ENCODE results near the gene ADA. TPM values are rescaled to one million over a fixed set of nuclear protein-coding genes. Genes with fewer than 3 reads are reported as not detected.

Gene ADA
- total RNA-seq, 1 donor: 15.9 TPM

GRCh38 chr20:44689809-44690208, 38.3 kb upstream of the ADA start:
- H2AFZ ChIP-seq (ENCODE audit: low read length): no peak overlapping the region
- no peak overlapping the region for H3K27ac ChIP-seq (ENCODE audit: low read depth, low read length)
- no peak overlapping the region for H3K4me3 ChIP-seq (ENCODE audit: insufficient read depth, low read length)
- H3K27me3 ChIP-seq (ENCODE audit: insufficient read depth, low read length): no peaks in the 10 kb centered on the region
- TF ChIP-seq CTCF (IDR thresholded peaks at IDR 0.05; ENCODE audit: extremely low read depth, low read depth, low read length): no peak
- no peaks in the 10 kb centered on the region for H3K36me3 ChIP-seq (ENCODE audit: insufficient read depth, low read length)
- no peak for DNase-seq (ENCODE audit: insufficient read length, low spot score, missing footprints)
- H3K4me1 ChIP-seq (ENCODE audit: insufficient read depth, low read length): peaks cover 26% of the 10 kb centered on the region
- H3K9me3 ChIP-seq (ENCODE audit: low read depth, low read length): no peaks in the 10 kb centered on the region
- no peak overlapping the region for H3K4me2 ChIP-seq (ENCODE audit: insufficient read depth, low read length)
- no peaks in the 10 kb centered on the region for H4K20me1 ChIP-seq (ENCODE audit: insufficient read depth, low read length)
- H3K79me2 ChIP-seq (ENCODE audit: insufficient read depth, low read length): no peaks in the 10 kb centered on the region

- Histone ChIP-seq H3K9me3 (ENCODE audit: low read depth, low read length) (no peaks in the 10 kb centered on the region), H3K79me2 (ENCODE audit: insufficient read depth, low read length) (no peaks in the 10 kb centered on the region), H3K4me3 (ENCODE audit: insufficient read depth, low read length) (no peak overlapping the region), H3K4me1 (ENCODE audit: insufficient read depth, low read length) (peaks cover 11% of the 10 kb centered on the region), H3K36me3 (ENCODE audit: insufficient read depth, low read length) (no peaks in the 10 kb centered on the region), H4K20me1 (ENCODE audit: insufficient read depth, low read length) (no peaks in the 10 kb centered on the region), H2AFZ (ENCODE audit: low read length) (no peak overlapping the region), H3K4me2 (ENCODE audit: insufficient read depth, low read length) (no peak overlapping the region), H3K27me3 (ENCODE audit: insufficient read depth, low read length) (no peaks in the 10 kb centered on the region), H3K27ac (ENCODE audit: low read depth, low read length) (no peak overlapping the region)
- no peak for DNase-seq (ENCODE audit: insufficient read length, low spot score, missing footprints)
- TF ChIP-seq CTCF (IDR thresholded peaks at IDR 0.05; ENCODE audit: extremely low read depth, low read depth, low read length): peak; percentile 26
These were observed 36.6 kb upstream of the ADA start for GRCh38 chr20:44688053-44688625.

GRCh38 chr20:44686934-44687333, 35.4 kb upstream of the ADA start:
- Histone ChIP-seq H3K4me1 (ENCODE audit: insufficient read depth, low read length) (no peaks in the 10 kb centered on the region), H2AFZ (ENCODE audit: low read length) (no peak overlapping the region), H3K4me2 (ENCODE audit: insufficient read depth, low read length) (no peak overlapping the region), H4K20me1 (ENCODE audit: insufficient read depth, low read length) (no peaks in the 10 kb centered on the region), H3K4me3 (ENCODE audit: insufficient read depth, low read length) (no peak overlapping the region), H3K9me3 (ENCODE audit: low read depth, low read length) (no peaks in the 10 kb centered on the region), H3K36me3 (ENCODE audit: insufficient read depth, low read length) (no peaks in the 10 kb centered on the region), H3K27ac (ENCODE audit: low read depth, low read length) (no peak overlapping the region), H3K79me2 (ENCODE audit: insufficient read depth, low read length) (no peaks in the 10 kb centered on the region), H3K27me3 (ENCODE audit: insufficient read depth, low read length) (no peaks in the 10 kb centered on the region)
- no peak for TF ChIP-seq CTCF (IDR thresholded peaks at IDR 0.05; ENCODE audit: extremely low read depth, low read depth, low read length)
- DNase-seq (ENCODE audit: insufficient read length, low spot score, missing footprints): no peak

GRCh38 chr20:44684047-44684967, 32.8 kb upstream of the ADA start:
- Histone ChIP-seq H3K36me3 (ENCODE audit: insufficient read depth, low read length) (no peaks in the 10 kb centered on the region), H3K9me3 (ENCODE audit: low read depth, low read length) (no peaks in the 10 kb centered on the region), H4K20me1 (ENCODE audit: insufficient read depth, low read length) (no peaks in the 10 kb centered on the region), H3K27me3 (ENCODE audit: insufficient read depth, low read length) (no peaks in the 10 kb centered on the region), H2AFZ (ENCODE audit: low read length) (peak overlapping the region; percentile 39), H3K79me2 (ENCODE audit: insufficient read depth, low read length) (no peaks in the 10 kb centered on the region), H3K4me1 (ENCODE audit: insufficient read depth, low read length) (no peaks in the 10 kb centered on the region), H3K27ac (ENCODE audit: low read depth, low read length) (no peak overlapping the region), H3K4me3 (ENCODE audit: insufficient read depth, low read length) (no peak overlapping the region), H3K4me2 (ENCODE audit: insufficient read depth, low read length) (no peak overlapping the region)
- no peak for DNase-seq (ENCODE audit: insufficient read length, low spot score, missing footprints)
- TF ChIP-seq CTCF (IDR thresholded peaks at IDR 0.05; ENCODE audit: extremely low read depth, low read depth, low read length): no peak
